ENCODE measurements around the gene HLF.
A peak's percentile ranks its signal among the peaks of the same experiment; 100 is the strongest.

HLF gene, protein sequence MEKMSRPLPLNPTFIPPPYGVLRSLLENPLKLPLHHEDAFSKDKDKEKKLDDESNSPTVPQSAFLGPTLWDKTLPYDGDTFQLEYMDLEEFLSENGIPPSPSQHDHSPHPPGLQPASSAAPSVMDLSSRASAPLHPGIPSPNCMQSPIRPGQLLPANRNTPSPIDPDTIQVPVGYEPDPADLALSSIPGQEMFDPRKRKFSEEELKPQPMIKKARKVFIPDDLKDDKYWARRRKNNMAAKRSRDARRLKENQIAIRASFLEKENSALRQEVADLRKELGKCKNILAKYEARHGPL

DNA sequence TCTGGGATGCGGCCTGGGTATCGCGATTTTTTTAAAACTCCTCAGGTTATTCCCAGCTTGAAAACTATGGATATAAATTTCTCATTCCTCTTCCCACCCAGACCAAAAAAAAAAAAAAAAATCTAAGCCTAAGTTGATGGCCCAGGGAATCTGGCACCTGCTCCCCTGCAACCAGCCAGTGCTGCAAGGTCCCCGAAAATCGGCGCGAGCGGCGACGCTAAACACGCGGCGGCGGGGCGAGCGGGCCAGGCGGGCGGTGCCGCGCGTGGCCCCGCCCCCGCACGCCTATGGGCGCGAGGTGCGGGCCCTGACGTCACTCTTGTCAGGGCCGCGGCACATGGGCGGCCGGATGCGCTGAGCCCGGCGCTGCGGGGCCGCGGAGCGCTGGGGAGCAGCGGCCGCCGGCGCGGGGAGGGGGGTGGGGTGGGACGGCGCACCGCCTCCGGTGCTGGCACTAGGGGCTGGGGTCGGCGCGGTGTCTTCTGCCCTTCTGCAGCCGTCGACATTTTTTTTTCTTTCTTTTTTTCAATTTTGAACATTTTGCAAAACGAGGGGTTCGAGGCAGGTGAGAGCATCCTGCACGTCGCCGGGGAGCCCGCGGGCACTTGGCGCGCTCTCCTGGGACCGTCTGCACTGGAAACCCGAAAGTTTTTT lies at the start of gene HLF:
Gene HLF (plus strand): TSS at position 316 of the 654 bp plus-strand sequence. CDS start 525 bp downstream, outside the sequence.
- DNase-seq: peak; percentile 4

DNA sequence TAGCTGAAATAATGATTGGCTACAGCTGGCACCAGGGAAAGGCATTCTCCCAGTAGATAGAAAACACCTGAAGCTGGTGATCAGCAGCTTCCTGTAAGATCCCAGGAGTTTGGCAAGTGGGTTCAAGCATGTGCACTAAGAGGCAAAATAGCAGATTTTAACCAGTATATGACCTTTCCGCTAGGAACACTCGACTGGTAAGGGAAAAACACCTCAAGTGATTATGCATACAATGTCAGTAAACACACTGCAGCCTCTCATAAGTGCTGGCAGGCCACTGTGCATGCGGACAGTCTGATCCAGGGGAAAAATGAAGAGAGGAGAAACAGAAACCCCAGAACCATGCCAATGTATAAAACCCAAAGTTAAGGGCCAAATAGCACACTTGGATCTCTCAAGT lies 49.0 kb upstream of the HLF start:
- DNase-seq: no peak

DNA sequence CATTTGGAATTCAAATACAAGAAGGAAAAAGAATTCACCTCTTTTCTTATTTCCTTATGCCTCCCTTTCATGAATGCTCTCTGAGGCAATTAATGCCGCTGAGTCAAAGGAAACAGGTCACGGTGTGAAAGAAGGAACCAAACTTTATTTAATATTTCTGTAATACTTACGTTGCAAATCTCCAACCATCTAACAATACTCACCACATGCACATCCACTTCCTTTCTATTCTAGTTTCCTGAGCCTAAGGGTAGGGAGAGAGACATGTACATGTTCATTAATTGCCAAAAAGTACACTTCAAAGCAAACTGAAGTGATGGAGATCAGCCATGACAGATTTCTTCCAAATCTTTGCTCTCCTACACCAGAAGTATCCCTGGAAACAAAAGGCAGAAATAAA lies 47.9 kb upstream of the HLF start:
- no peak for DNase-seq

DNA sequence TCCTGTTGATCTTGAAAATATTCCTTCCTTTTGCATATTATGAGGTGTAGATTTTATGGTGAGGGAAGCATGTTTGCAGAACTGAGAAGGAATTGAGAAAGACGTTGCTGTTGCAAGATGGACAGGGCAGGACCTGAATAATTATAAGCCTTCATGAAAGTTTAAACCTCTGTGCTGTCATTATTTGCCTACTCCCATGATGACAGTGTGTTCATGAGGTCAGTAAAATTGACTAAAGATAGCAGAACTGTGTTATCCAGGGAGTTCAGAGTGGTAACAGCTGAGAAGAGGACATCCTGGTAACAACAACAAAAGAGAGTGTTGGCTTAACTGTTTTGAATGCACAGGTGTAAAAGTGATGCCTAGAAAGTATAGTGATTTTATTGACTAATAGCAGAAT lies 45.3 kb upstream of the HLF start:
- no peak for DNase-seq

DNA sequence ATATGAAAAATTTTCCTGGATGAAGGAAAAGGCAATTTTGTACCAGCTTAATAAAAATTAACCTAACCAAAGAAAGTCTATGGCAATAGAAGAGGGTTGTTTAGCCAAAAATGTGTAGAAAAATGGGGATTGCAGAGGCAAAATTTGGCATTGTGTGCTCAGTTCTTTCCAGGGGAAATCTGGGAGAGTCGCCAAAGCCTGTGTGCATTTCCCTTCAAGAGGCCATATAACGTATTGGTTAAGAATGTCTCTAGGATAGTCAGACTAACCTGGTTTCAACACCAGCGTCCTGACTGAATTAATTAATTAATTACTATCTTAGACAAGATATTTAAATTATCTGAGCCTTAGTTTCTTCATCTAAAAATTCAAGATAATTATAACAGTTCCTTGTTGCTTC lies 44.8 kb upstream of the HLF start:
- no peak for DNase-seq

DNA sequence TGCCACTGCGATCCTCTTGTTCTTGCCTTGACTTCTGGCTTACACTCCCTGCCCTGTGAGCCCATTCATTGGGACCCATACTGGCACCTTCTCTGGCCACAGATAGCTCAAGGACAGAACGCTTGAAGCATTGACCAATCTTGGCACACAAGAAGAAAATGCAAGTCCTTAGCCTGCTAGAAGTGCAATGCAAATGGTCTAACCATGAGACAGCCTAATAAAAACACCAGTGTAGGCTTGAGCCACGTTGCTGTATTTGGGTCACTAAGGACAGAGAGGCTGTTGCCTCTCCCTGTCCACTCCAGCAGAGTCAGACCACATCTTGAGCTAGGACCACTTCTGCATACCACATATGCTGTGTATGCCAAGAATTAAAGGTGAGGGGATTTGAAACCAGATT lies 41.2 kb upstream of the HLF start:
- no peak for DNase-seq

DNA sequence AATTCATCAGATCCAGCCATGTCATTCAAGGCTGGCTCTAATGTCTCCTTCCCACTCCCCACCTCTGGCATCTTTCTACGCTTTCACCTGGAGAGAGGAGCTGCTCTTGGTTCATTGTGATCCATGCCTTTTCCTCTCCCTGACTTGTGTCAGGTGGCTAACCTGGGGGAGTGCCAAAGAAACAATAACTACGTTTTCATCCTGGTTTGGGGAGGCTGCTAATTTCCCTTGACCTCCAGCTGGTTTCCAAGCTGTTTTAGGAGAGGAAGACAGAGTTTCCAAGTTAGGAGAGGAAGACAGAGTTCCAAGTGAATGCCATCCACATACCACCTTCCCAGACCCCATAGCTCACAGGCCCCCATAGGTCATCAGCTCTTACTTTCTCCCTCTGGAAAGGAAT lies 40.0 kb upstream of the HLF start:
- no peak for DNase-seq

DNA sequence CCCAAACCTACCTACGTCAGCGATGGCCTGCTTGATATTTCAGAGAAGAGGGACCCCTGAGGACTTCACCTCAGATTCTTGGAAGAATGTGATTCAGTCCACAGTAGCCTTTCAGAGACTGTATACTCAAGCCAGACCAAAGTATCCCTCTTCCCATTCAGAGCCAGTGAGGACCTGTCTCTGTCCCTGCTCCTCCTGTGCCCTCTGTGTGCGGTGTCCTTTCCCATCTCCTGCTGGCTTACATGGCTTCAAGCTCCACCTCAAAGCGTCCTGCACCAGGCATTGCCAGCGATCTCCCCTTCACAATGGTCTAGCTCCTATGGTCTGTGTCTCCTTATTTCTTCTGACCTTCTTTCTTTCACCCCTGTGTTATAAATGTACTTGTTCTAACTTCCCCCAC lies 39.5 kb upstream of the HLF start:
- no peak for DNase-seq

DNA sequence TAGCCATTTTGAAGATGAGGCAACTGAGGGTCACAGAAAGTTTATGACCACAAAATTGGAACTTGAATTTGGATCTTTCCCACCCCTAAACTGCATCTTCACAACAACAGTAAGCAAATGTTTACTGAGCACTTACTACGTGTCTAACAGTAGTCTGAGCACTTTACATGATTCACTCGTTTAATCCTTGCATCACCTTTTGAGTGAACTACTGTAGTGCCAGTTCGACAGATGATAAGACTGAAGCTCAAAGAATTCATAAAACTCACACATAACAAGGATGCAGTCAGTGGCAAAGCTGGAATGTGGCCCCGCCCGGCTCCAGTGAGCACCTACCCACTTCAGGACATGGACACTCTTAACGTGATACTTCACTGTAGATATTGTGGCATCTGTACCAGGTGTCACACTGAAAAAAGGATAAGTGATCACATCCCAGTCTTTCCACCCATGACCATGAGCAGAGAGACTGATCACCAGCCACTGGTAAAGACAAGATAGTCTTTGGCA lies 36.0 kb upstream of the HLF start:
- no peak for DNase-seq

DNA sequence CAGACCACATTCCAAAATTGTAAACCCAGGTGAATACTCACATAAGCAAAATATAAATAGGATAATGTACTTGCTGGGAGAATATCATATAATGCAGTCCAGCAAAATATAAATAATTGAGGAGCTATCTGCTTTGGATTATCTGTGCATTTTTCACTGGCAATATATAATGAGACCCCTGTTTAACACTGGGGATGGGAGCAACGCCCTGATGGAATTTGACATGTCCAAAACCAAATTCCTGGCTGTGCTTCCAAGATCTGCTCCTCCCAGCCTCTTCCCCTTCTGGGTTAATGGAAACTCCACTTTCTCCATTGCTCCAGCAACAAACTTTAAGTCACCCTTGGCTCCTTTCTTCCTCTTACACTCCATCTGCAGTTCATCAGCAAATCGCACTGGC lies 35.5 kb upstream of the HLF start:
- no peak for DNase-seq

DNA sequence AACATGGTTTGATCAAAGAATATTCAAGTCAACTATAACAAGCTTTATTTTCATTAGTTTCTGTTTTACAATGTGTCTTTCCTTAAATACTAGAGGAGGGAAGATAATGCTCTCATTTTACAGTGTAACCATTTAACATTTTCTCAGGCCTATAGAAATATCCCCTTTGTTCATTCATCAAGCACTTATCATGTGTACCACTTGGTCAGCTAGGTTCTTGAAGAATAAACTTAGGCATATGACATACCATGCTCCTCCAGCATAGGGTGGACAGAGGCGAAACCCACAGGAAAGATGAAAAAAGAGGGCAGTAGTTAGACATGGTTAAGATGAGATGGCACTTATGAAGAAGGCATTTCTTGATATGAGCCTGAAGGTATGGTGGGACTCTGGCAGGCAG lies 34.0 kb upstream of the HLF start:
- no peak for DNase-seq

DNA sequence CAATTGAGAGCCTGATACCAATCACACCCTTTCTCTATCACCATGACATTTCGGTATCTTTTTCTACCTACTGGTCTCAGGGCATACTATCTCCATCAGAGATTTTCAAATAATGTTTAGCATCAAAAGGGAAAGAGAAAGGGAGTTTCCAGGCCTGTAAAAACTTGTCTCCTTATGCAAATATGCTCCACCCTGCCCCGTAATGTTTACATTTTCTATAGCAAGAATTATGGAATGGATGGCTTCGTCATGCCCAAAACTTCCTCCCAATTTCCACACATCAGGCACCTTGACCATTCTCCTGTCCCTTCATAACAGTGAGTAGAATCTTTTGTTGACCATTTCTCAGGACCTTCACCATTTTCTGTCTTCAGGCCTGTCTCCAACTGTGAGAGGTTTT lies 30.9 kb upstream of the HLF start:
- DNase-seq: no peak

DNA sequence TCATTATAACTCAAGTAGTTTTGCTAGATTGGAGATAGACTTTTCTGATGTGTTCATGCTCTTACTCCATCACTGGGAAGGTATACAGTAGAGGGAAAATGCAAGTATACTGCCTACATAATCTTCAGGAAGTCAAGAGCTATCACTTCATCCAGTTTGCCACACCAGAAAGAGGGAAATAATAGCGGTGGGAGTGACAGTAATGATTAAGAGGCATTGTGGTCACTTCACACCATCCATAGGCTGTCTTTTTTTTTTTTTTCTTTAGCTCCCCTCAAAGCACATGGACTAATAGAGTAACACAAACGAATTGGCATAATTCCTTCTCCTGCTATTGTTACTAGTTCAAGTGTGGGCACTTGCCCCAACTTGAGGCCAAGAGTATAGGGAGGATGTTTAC lies 28.4 kb upstream of the HLF start:
- DNase-seq: no peak

DNA sequence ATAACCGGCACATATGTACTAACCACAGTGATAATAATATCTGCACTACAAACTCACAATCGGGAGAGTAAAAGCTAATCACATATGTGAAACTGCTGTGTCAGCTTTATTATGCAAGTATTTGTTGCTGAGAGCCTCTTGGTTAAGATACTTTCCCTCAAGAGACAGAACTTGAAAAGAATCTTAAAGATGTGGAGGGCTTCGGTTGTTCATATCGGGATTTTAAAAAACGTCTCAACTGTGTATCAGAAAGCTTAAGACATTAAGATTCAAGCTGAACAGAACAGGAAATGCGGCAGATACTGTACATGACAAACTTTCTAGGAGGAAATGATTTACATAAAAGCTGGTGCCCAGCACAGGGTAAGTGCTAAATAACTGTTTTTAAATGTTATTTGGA lies 27.5 kb upstream of the HLF start:
- no peak for DNase-seq

DNA sequence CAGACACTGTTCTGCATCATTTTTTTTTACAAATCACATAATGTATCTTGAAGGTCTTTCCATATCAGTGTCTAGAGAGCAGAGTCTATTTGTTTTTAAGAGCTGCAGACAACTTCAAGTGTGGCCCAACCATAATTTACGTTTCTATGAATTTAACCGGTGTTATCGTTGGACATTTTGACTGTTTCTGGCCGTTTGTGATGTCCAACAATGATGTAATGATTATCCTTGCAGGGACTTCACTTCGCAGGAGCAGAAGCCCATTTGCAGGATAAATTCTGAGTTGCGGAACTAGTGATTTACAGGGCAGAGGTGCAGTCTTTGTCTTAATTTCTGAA lies 26.9 kb upstream of the HLF start:
- DNase-seq: no peak

DNA sequence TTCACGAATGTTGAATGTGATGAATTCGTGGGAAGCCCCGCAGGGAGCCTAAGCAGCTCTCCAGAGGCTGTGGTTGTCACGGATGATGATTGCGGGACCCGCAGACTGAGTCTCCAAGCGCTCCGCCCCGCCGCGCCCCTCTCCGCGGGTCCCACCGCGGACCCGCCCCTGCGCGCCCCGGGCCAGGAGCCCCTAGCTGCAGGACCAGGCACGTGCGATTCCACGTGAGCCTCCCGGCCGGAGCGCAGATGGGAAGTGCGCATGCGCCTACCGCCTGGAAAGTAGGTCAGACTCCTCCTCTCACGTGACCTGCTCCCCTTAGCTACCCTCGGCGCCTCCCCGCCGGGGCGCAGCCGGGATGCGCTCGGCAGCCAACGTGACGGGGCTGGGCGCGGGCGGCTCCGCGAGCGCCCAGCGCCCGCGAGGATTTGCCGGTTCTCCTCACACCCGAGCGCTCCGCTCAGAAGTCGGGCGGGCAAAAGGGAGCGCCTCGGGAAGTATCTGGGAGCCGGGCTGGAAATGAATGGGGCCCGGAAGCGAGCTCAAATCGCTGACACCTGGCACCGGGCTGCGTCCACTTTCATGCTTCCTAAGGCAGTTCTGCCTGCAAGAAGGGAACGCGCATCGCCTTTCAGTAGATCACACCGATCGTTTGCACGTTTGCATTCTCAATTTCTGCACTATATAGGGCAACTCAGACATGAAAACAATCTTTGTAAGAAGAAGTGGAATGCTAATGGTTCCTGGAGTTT lies 26.4 kb upstream of the HLF start:
- peak; percentile 59 for DNase-seq

DNA sequence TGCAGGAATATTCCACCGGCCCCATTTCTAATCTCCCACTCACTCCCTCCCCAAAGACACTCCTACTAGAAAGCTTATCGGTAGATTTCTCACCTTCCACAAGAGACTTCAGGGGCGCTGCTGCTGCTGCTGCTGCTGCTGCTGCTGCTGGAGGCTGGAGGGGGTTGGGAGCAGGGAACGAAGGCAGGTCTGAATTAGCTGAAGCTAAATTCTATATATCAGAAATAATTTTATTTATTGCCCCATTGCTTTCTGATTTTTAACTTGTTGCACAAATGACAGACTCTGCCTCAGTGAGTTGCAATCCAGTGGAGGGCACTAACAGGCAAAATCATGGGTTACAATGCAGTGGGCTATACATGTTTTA lies 25.8 kb upstream of the HLF start:
- DNase-seq: no peak

DNA sequence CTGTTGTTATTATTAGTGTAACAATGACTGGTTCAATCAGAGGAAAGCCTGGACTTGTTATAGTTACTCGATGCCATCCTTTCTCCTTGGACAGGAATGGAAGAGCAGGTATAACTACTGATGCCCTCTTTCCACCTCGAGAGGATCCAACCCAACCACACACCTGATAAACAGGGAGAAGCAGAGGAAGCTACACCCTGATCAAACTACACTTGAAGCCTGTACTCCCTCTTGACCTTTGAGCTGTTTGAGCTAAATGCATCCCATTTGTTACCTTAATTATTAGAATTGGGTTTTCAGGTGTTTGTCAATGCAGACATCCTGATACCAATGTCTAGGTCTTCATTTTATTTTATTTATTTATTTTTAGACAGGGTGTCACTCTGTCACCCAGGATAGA lies 23.7 kb upstream of the HLF start:
- no peak for DNase-seq

DNA sequence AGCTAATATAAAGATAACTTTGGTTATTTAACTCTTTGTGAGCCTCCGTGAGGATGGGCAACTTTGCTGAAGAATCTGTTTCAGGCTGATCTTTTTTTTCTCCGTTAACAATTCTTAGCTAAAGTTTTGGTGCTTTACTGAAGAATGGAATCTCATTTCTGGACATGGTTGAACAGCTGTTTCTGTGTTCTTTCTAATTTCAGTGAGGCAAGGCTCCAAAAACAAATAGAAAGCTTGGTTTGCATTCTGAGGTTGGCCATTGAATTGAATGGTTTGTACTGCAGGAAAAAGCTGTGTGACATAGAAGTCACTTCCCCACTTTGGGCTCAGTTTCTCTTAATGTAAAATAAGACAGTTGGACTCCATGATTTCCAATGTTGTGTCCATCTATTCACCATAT lies 22.3 kb upstream of the HLF start:
- no peak for DNase-seq

DNA sequence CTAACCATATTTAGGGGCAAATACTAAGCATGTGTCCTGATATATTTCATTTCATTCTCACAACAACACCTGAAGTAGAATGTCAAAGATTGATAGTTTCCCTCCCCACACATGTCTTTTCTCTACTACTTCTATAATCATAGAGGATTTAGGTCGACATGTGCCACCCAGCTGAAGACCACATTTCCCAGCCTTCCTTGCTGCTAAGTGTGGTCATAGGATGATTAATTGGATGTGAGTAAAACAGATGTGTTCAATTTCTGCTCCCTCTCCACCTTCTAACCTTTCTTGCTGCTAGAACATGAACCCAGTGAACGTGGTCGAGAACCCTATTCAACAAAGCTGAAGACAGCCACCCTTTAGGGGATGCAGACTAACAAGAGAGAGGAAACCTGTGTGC lies 18.8 kb upstream of the HLF start:
- no peak for DNase-seq

DNA sequence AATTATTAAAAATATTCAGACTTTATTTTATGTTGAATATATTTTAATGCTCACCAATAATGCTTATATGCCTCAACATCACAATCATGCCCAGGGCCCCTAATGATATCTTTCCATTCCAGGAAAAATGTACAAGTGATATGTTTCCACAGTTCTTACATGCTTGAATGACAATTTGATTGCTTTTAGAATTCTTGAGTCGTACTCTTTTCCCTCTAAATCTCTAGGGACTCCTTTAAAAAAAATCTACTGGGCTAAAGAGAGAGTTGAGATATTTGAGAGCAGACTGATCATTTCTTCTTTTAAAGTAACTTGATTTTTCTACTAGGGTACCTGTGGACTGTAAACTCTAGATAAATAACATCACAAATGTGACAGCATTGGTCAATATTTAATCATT lies 18.2 kb upstream of the HLF start:
- DNase-seq: no peak

DNA sequence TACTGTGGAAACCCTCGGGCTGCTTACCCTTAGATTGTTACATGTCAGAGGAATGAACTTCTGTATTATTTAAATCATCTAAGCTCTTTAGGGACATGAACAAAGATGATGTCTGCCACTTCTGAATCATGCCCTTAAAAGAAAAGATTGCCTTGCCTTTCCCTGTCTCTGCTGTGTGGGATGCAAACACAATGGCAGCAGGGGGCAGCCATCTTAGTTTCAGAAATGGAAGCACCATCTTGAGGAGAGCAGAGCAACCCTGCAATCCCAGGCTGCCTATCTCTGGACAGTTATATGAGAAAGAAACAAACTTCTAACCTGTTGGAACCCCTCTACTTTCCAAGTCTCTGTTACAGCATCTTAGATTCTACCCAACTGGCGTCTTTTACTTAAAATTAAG lies 16.7 kb upstream of the HLF start:
- DNase-seq: no peak

DNA sequence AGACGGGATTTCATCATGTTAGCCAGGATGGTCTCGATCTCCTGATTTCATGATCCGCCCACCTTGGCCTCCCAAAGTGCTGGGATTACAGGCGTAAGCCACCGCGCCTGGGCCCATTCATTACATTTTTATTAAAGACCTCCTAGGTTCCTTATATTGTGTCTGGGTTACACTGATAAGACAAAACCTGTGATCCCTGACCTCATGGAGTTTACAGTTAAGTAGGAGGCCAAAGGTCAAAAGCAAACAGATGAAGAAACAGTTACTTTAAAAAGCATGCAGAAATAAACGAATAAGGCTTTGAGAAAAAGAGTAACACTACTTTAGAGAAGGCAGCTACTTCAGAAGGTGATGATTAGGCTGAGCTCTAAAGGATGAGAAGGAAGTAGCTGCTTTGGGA lies 14.9 kb upstream of the HLF start:
- no peak for DNase-seq

DNA sequence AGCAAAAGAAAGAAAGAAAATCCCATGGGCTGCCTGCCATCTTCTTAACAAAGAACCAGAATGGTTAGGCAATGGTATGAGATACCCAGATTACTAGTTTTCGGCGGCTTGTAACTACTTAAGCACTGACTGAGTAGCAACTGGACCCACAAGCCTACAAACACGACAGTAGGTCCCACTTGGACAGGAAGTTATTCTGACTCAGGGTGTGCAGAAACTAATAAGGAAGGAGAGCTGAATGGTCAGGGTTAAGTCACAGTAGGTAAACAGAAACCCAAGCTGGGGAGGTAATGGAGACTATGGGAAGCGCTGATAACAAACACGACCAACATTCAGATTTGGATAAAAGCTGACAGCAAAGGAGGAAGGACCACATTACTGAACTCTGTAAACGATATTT lies 10.4 kb upstream of the HLF start:
- no peak for DNase-seq

All from GF-D8 (cell line).